ENCODE measurements around the gene GRIN2C.
"Not testable (repeated sequence)": the region's sequence is repeated elsewhere in the genome, so short reads cannot be mapped to it uniquely, and the experiment has no call there.

Gene GRIN2C

DNA sequence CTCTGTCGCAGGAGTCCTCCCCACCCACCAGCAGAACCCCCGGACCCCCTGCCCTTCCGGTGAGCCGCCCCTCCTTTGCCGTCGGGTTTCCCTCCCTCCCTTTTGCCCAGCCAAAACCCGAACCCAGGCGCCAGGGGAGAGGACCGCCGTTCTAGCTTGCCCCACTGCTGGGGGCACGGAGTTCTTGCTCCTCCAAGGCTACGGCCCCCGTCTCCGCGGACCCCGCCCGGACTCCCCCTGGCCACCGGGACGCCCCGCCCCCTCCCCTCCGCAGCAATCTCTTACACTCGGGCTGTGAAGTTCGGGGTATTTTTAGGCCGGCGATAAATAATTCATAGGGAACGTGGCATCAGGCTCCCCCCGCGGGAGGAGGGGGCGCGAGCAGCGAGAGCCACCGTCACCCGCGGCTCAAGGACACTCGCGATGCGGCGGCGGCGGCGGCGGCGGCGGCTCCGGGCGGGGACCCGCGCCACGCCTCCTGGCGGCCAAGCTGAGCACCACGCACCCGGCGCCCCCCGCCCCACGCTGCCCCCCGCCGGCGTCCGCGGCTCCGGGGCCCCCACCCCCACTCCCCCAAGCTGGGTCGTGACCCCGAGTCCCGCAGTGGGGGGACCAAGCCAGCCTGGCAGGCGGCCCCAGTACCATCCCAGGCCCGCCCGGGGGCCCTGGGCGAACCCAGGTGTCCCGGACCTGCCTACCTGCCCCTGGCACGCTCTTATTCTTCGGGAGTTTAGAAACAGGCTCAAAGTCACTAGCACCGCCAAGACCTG, at the start of gene GRIN2C:
Gene GRIN2C, minus strand, starts transcription at position 427 of the 770 bp plus-strand sequence. CDS start 4,793 bp downstream, outside the sequence.
- no peak for DNase-seq

DNA sequence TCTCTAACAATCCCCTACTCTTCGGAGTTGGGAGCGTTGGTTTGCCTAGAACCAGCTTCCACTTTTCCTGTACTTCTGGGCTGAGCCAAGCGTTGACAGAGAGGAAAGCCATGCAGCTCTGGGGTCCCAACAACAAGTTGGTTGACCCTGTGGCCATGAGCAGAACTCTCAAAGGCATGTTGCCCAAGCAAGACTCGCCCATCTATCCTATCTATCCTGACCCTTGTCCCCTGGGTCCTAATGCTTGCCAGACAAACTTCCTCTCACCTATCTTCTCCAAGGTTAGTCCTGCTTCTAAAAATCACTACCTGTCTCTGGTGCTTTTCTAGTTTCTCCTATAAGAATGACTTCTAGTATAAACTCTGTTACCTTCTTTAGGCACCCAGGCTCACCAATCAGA, 49.4 kb upstream of the GRIN2C start:
- DNase-seq = not testable (repeated sequence)

DNA sequence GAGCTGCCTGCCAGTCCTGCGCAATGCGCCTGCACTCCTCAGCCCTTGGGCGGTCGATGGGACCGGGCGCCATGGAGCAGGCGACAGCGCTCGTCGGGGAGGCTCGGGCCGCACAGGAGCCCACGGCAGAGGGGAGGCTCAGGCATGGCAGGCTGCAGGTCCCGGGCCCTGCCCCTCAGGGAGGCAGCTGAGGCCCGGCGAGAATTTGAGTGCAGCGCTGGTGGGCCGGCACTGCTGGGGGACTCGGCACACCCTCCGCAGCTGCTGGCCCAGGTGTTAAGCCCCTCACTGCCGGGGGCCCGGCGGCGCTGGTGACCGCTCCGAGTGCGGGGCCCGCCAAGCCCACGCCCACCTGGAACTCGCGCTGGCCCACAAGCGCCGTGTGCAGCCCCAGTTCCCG, 47.3 kb upstream of the GRIN2C start:
- DNase-seq = no peak

DNA sequence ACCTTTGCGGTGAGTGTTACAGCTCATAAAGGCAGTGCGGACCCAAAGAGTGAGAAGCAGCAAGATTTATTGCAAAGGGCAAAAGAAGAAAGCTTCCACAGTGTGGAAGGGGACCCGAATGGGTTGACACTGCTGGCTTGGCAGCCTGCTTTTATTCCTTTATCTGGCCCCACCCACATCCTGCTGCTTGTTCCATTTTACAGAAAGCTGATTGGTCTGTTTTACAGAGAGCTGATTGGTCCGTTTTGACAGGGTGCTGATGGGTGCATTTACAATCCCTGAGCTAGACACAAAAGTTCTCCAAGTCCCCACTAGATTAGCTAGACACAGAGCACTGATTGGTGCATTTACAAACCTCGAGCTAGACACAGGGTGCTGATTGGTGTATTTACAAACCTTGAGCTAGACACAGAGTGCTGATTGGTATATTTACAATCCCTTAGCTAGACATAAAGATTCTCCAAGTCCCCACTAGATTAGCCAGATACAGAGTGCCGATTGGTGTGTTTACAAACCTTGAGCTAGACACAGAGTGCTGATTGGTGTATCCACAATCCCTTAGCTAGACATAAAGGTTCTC, 46.6 kb upstream of the GRIN2C start:
- DNase-seq = not testable (repeated sequence)

DNA sequence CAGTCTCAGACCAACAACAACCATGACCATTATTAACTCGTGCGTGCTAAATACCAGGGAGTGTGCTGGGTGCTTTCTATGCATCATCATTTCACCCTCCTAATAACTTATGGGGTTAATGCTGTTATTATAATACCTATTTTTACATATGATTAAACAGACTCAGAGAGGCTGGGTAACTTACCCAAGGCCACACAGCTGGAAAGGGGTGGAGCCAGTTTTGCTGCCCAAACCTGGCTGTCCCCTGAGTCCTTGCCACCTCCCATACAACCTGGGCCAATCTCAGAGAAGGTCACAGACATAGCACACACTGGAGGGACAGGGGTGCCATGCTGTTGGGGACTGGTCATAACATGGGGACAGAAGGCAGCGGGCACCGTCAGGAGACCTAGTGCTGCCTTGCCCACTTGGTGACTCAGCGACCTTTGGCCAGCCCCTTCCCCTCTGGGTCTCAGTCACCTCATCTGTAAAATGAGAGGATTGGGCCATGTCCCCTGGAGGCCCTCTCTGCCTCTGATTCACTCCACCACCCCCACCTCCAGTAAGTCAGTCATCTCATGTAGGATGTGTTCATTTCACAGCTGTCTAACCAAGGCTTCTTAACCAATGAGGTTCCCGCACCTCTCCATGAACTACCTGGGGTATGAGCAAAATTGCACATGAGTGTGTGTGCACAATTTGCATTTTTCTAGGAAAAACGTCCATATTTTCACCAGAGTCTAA, 45.2 kb upstream of the GRIN2C start:
- DNase-seq = no peak

DNA sequence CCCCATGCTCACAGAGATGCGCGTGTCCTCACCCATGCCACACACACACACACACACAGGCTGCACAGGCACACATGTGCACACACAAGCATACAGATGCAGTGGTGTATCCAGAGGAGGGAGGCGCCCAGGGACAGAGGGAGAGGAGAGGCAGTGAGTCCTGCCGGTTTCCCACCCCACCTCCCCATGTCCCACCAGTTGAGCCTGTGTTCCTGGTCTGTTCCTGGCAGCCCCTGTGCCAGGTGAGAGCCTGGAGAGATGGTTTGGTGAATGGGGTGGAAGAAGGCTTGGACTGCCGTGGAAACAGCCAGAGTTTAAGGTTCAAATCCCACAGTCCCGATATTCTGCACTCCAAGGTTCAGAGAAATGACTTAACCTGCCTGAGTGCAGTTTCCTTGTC, 44.0 kb upstream of the GRIN2C start:
- no peak for DNase-seq

DNA sequence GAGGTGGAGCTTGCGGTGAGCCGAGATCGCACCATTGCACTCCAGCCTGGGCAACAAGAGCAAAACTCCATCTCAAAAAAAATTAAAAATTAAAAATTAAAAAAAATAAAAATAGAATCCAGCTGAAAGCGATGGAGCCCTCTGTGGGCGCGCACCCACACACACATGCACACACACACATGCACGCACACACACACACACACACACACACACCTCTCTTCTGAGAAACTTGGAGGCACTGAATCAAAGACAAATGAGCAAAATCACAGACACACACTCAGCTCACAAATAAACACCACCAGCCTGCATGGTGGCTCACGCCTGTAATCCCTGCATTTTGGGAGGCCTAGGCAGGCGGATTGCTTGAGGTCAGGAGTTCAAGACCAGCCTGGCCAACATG, 43.3 kb upstream of the GRIN2C start:
- no peak for DNase-seq

DNA sequence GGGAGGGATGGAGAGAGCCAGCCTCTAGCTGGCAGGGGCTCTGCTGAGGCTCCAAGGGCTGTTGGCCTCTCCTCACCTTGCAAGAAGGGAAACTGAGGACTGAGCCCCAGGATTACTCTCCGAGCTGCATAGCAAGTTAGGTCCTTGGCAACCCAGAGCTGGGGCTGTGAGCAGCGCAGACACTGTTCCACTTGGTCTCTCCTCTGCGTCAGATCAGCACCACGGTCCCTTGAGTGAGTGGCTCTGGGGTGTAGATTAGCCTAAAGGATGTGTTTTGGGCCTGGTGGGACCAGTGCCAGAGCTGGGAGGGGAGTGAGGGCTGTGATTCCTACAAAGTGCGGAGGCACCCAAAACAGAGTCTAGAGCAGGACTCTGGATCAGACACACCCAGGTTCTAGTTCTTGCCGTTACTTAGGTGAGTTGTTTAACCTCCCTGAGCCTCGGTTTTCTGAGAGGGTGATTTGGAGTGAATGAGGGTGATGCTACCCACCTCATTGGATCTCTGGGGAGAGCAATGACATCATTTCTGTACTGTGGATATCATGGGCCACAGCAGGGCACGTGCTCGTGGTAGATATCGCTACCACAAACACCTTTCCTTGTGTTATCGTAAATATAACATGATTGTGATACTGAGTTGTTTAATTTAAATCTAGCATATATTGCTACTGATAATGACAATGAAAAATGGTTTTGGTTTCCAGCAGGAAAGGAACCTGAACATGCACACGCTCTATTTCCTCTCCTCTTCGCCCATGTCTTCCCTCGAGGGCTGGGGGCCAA, 41.9 kb upstream of the GRIN2C start:
- no peak for DNase-seq

DNA sequence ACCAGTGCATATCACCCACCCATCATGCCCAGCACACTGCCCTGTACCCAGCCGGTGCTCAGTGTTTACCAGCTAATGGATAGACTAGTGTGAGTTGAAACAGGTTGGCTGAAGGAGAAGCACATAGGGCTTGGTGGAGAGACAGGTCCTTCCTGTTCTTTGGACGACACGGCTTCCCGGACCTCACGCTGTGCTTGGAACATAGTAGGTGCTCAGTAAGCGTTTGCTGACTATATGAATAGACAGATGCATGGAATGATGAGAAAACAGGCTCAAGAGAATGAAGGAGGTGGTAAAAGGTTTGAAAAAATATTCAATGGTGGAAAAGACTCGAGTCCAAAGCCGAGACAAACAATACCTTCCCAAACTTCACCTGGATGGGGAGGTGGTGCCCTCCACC, 40.5 kb upstream of the GRIN2C start:
- no peak for DNase-seq

DNA sequence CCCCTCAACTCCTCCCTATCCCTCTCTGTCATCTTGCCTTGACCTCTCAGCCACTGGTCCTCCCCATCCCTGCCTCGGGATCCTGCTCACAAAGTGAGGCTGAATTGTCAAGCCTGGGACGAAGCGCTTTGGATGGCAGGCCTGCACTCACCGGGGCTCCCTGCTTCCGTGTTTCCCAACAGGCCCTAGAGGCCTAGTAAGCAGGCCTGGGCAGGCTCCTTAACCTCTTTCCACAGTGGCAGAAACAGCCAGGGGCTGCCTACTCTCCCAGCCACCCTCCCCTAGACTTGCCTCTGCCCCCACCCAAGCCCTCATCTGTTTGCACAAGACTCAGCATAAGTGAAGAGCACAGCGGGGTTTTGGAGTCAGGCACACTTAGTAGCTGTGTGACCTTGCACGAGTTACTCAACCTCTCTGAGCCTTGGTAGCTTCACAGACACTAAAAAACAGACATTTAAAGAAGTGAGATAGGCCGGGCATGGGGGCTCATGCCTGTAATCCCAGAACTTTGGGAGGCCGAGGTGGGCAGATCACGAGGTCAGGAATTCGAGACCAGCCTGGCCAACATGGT, 38.8 kb upstream of the GRIN2C start:
- no peak for DNase-seq

DNA sequence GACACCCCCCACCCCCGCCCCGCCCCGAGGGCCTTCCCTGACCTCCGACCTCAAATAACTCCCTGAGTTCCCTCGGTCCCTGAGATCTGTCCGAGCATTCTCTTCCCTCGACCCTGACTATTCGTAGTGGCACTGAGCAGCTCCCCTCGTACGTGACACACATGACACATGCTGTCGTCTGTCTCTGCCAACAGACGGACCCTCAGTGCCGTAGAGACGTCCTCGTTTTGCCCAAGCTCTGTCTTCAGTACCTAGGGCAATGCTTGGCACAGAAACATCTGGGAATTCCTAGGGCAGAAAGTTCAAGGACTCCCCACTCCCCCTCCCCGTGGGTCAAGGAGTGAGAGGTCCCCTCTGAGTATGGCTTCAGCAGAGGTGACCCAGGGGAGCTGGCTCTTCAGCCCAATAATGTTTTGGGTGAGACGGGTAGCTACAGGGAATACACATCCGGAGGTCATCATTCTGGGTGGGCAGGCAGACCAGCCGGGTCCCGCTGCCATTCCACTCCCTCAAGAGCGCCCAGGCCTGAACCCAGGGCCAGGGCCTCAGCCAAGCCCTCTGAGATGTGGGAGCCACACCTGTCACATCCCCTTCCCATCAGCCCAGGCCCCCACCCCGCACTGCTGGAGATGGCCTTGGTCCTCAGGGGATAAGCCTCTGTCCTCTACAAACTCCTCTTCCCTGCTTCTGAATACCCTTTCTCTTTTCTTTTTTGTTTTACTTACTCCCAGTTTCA, 34.4 kb upstream of the GRIN2C start:
- no peak for DNase-seq

DNA sequence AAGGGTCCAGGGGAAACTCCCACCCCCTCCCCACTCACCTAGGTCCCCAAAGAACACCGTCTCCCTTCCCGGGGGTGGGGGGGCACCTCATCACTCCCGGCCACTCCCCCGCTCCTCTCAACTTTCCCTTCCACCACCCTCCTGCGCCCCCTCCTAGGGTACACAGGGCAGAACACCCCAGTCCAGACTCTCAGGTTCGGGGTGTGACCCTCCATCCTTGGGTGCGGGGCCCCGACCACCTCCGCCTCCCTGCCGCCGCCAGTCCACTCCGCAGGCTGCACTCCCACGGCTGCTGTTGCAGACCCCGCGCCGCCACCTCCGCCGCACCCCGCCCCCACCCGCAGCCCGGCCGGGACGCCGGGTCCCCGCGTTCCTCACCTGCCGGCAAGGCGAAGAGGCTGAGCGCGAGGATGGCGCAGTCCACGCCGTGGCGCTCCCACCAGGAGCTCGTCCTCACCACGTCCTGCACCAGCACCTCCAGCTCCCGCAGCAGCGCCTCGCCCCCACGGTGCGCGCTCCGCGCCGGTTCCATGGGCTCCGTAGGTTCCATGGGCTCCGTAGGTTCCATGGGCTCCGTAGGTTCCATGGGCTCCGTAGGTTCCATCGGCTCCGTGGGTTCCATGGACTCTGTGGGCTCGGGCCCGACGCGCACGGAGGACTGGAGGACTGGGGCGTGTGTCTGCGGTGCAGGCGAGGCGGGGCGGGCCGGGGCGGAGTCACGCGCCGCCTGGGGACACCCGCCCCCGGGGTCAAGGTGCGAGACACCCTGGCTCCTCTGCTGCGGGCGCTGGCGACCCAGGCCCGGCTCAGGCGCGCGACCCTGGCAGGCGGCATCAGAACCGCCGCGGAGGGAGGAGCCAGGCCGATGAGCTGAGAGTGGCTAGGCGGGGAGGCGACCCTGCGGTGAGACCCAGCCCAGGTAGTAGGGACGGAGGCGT, 33.6 kb upstream of the GRIN2C start, which contains the start of gene FADS6:
Gene FADS6, minus strand, starts transcription at position 660 of the 938 bp plus-strand sequence. Its CDS starts 38 bp downstream, at position 622.
- no peak for DNase-seq

DNA sequence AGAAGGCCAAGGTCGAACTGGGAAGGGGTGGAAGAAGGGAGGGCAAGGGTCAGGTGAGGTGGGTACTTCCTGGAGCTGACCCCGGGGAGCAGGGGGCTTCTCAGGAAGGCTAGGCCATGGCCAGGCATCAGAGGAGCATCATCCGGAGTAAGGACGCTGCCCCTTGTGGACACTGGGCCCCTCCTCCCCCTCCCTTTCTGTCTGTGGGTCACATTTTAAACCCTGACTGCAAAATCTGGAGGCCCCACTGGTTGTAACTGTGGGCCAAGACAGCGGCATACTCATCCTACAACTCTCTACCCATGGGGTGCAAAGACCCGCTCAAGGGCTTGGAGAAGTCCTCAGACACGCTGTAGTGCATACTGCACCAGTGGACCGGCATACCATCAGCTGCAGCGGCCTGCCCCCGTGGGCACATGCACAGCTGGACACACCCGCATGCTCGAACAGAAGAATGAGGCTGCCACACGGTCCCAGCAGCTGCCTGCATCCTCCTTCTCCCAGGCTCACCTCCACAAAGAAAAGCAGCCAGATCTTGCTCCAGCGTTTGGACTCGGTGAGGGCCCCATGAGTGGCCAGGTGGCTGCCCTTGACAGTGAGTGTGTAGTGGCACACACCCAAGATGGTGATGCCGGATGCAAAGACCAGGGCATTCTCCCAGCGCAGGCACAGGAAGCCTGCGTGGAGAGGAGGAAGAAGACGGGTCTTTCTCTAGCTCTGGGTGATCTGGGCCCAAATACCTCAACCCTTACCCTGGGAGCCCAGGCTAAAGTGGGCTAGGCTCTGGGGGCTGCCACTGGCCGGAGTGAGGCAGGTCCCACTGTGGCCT, 32.5 kb upstream of the GRIN2C start:
- no peak for DNase-seq

DNA sequence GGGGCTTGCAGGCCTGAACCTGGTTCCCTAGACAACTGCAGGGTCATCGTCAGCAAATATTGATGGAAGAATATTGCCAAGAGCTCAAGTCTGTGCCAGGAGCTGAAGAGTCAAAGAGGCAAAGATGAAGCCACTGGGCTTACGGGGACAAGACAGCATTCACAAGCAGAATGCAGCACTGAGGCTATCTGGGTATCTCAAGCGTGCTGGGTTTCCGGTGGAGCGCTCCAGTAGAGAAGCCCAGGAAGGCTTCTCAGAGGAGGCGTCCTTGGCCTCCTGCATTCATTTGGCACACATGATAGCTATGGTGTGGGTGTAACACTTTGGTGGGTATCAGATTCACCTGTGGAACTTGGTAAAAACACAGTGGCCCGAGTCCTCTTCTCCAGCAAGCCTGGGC, 30.9 kb upstream of the GRIN2C start:
- DNase-seq = no peak

DNA sequence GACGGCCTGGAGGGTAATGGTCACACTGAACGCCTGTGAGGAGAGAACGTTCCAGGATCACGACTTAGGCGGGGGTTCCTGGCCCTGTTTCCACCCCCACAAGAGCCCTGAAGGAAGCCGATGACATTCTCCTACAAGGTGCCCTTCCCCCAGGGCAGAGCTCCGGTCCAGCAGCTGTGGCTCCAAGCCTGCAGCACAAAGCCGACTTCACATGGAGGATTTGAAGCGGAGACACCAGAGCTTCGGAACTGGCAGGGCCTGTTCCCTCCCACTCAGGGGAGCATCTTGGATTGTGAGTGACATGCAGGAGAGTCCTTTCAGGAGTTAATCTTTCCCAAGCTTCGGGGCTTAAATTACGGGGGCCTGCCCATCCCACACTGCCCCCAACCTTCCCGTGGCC, 28.8 kb upstream of the GRIN2C start:
- no peak for DNase-seq

DNA sequence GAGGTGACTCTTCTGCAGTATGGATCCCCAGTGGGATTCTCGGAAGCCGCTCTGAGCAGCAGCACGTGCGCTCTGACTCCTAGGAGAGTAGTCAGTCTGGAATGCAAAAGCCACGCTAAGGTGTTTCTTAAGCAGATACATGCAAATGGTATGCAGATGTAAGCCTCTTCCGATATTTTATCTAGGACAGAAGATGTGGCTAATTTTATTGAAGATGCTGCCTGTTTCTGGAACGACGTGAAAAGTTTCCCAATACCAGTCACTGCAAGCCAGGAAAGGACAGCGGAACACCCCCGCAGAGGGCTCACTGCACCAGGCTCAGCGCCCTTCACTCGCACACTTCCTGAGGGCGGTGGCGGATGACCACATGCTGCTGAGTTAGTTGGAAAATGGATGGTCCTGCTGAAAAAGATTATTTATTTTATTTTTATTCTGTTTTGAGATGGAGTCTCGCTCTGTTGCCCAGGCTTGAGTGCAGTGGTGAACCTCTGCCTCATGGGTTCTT, 23.6 kb upstream of the GRIN2C start:
- no peak for DNase-seq

DNA sequence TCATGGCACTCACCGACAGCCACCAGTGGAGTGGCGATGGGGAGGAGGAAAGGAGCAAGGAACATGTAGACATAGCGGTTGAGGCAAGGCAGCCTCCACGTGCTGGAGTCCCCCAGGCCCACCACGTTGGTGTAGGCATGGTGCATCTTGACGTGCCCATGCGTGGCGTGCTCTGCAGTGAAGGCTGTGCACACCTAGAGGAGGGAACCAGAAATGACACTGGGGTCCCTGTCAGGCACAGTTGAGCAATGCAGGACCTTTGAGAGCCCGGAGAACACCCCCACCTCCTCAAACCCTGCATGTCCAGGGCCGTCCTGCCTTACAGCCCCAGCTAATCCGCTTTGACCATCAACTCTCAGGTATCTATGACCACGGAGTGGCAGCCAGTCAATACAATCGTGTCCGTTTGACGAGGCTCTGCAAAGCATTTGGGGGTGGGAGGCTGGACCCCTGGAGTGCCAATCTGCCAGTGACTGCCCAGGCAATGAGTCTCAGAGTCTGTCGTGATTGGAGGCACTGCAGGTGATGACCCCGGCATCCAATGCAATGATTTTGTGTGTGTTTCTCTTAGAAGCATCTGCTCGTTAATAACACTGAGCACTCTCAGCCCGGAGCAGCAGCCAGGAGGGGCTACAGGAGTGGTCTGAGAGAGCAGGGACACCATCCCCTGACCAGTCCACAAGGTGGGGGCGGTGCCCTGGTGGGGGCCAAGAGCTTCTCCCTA, 23.0 kb upstream of the GRIN2C start:
- DNase-seq = no peak

DNA sequence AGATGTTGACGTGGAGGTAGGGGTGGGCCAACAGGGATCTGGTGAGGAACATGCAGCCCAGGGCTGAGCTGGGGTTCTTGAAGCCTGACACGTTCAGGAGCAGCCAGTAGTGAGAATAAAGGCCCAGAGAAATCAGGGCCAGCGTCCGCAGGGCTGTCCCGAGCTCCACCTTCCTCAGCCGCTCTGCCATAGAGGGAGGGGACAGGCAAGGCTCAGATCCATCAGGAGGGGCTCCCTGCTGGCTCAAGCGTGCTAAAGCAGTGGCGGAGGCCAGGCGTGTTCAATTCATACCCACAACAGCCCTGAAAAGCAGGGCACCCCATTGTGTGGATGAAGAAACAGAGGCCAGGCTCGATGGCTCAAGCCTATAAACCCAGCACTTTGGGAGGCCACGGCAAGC, 21.4 kb upstream of the GRIN2C start:
- no peak for DNase-seq

DNA sequence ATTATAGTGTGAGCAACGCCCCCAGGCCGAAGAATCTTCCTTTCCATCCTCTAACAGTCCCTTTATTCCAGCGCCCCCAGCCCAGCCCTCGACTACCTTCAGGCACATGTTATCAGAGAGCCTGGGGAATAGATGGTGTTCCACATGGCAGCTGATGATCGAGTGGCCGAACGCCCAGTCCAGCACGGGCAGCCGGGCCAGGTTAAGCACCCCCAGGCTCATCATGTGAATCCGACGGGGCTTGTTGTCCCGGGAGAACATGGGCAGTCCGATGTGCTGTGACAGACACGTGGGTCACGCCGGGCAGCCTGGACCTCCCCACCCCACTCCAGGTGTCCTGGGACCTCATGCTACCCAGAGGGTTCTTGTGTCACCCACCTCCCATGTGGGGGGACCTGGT, 19.6 kb upstream of the GRIN2C start:
- DNase-seq = no peak
